ENCODE data around the gene SESTD1. TPM values are rescaled to one million over a fixed set of nuclear protein-coding genes. Genes with fewer than 3 reads are reported as not detected.

The SESTD1 gene
- total and polyA plus RNA-seq, 9 of the 15 experiments (the other 6 are each of a cell fraction or from before 2014, with no cell fraction given), result 0.32 to 5.6 (median 2.1) TPM

- DNase-seq (ENCODE audit: extremely low read depth in 1 of 4, low spot score in 3 of 4), result no peak
- FAIRE-seq, result no peak
- POLR2A ChIA-PET, result no interaction called here
- Histone ChIP-seq H3K36me3 (ENCODE audit: control insufficient read depth, insufficient read depth, low read length) (no peaks in the 10 kb centered on the region), H4K20me1 (replicated peaks; ENCODE audit: control insufficient read depth, insufficient read depth, low read length) (no peaks in the 10 kb centered on the region), H3K27ac (ENCODE audit: extremely low read depth, low read depth, low read length) (no peak overlapping the region), H3K27me3 (ENCODE audit: control insufficient read depth in 2 of 2, insufficient read depth in 2 of 2, low read length in 2 of 2) (no peaks in the 10 kb centered on the region), H3K4me2 (ENCODE audit: insufficient read depth, low read length) (no peak overlapping the region), H3K9me1 (ENCODE audit: control insufficient read depth, insufficient read depth, low read length) (no peaks in the 10 kb centered on the region), H3K9ac (ENCODE audit: insufficient read depth in 1 of 2, low read depth in 2 of 2, low read length in 2 of 2) (no peak overlapping the region), H3K9me3 (replicated peaks; ENCODE audit: control insufficient read depth, insufficient read depth, low read depth, low read length) (peaks cover 2% of the 10 kb centered on the region; the same call in 1 of the 2 replicates), H3K79me2 (ENCODE audit: control insufficient read depth, insufficient read depth, low read length) (no peaks in the 10 kb centered on the region), H2AFZ (ENCODE audit: low read depth, low read length) (no peak overlapping the region), H3K4me3 (no peak overlapping the region), H3K4me1 (replicated peaks in 1 of 2; ENCODE audit: control insufficient read depth in 2 of 2, insufficient read depth in 2 of 2, low read length in 2 of 2) (no peaks in the 10 kb centered on the region)
- ATAC-seq, result no peak
- in situ Hi-C loops (cut with MboI) (no loop called here), intact Hi-C loops (cut with micrococcal nuclease) (no loop called here)
- no TSS peak for BruUV-seq (replicated peaks)
- CTCF ChIA-PET (ENCODE audit: low intra/inter-chr PET ratio), result no interaction called here
- 0% methylated on average over 1 of the region's 1 CpG for WGBS (ENCODE audit: insufficient coverage, low coverage, missing lambda C conversion rate)
- no peak for TF ChIP-seq HMGN3 (IDR thresholded peaks at IDR 0.05; ENCODE audit: borderline replicate concordance, extremely low read depth, insufficient read length, low read depth, low read length)
- no peak for TF ChIP-seq NCOA4 (IDR thresholded peaks at IDR 0.05; ENCODE audit: partially characterized antibody)
- TF ChIP-seq MLX (CRISPR knock-in tag; conservative IDR thresholded peaks at IDR 0.05), result no peak
- TF ChIP-seq CEBPG (CRISPR knock-in tag; IDR thresholded peaks at IDR 0.05), result no peak
- TF ChIP-seq CEBPG (tag; conservative IDR thresholded peaks at IDR 0.05 in 1 of 2, IDR thresholded peaks at IDR 0.05 in 1 of 2), result no peak
- no peak for TF ChIP-seq SAP30 (IDR thresholded peaks at IDR 0.05; ENCODE audit: borderline replicate concordance, insufficient read depth, low read depth, low read length, poor library complexity, severe bottlenecking)
- no peak for TF ChIP-seq PHF20 (IDR thresholded peaks at IDR 0.05; ENCODE audit: partially characterized antibody)
- TF ChIP-seq MXD1 (CRISPR knock-in tag; IDR thresholded peaks at IDR 0.05; ENCODE audit: borderline replicate concordance, poor library complexity, severe bottlenecking), result no peak
- TF ChIP-seq MAX (CRISPR knock-in tag; IDR thresholded peaks at IDR 0.05), result no peak
- TF ChIP-seq POLR3A (IDR thresholded peaks at IDR 0.05; ENCODE audit: borderline replicate concordance, extremely low read depth, insufficient read depth, insufficient read length), result no peak
- TF ChIP-seq ZBTB2 (IDR thresholded peaks at IDR 0.05), result no peak
- no peak for TF ChIP-seq NR4A1 (CRISPR knock-in tag; IDR thresholded peaks at IDR 0.05)
- no peak for TF ChIP-seq NR4A1 (tag; IDR thresholded peaks at IDR 0.05)
Measured at GRCh38 chr2:179186126-179186525, 78.5 kb downstream of the SESTD1 start.

Data from K562 (cell line).